Right atrium auricular region (tissue), 2 donors: ENCODE measurements around the gene TTC28. TPM values are rescaled to one million over a fixed set of nuclear protein-coding genes. Genes with fewer than 3 reads are reported as not detected.

Experiments
- DNase-seq: peaks from one replicate; pipeline ENCODE4 v3.0.0-alpha.2; 2019; ENCODE audit warnings: low spot score
- H3K27ac ChIP-seq, 2 donors: fragments of 200-600 bp; sonication (generic); 1 replicate in 1 of 2; 2 replicates in 1 of 2; pipeline ENCODE4 v1.5.1; 2016 to 2019
- H3K27me3 ChIP-seq, 2 donors: fragments of 200-600 bp; sonication (generic); one replicate each; pipeline versions ENCODE4 v1.5.1 to v1.6.0; 2017 to 2019
- H3K36me3 ChIP-seq: fragments of 200-600 bp; sonication (generic); one replicate; pipeline ENCODE4 v1.5.1; 2016
- H3K4me1 ChIP-seq, 2 donors: fragments of 200-600 bp; sonication (generic); one replicate each; pipeline versions ENCODE4 v1.5.1 to v1.6.0; 2017 to 2019
- H3K4me3 ChIP-seq, 2 donors: fragments of 200-600 bp; sonication (generic); 1 replicate in 1 of 2; 2 replicates in 1 of 2; pipeline ENCODE4 v1.5.1; 2017 to 2019; ENCODE audit warnings: mild to moderate bottlenecking in 1 of 2, moderate library complexity in 1 of 2
- H3K9me3 ChIP-seq, 2 donors: fragments of 200-600 bp; sonication (generic); one replicate each; pipeline ENCODE4 v1.5.1; 2019
- total RNA-seq, 2 donors: library from RNA; depleted of rRNA; stranded (reverse); fragments of >200 nt; gene quantifications; one replicate each; pipeline ENCODE4 v1.1.0, GENCODE V29; 2016
- TF ChIP-seq, protein P1 (sequence below), 2 donors: fragments of 200-600 bp; sonication (generic); IDR thresholded peaks; one replicate each; pipeline ENCODE4 v1.5.1; 2019; ENCODE audit warnings: antibody characterized with exemption in 2 of 2

Gene TTC28
- total RNA-seq, 2 donors from 2014 or later, result 22.1 to 22.3 TPM

DNA sequence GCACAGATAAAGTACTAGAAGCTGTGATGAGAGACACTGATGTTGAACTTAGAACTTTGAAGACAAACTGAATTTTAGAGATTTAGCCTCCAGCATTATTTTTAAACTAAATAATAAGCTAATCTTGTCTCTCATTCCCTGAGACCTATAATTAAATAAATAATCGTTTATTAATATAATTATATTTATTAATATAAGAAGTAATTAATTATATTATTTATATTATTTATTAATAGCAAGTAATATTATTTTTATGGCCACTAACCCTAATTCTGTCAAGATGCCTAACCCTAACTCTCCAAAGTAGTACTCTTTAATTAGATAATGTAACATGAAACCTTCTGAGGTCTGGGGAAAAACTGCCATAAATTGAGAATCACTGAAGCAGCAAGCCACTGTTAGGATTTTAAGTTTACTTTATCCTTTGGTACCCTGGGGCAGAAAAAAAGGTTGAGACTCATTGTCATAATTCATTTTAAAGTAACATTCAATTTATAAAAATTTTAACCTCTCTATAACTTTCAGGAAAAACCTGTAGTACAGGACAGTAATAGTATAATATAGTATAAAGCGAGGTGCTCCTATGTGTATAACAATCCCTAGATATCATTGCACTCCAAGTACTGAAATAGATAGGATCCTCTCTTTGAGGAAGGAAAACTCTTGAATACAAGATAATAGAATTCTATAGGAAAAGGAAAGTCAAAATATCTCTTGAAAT is 85.4 kb downstream of the TTC28 start:
- Histone ChIP-seq H3K9me3 (no peaks in the 10 kb centered on the region), H3K27ac (no peak overlapping the region), H3K27me3 (no peaks in the 10 kb centered on the region), H3K4me1 (no peaks in the 10 kb centered on the region), H3K4me3 (no peak overlapping the region), H3K36me3 (no peaks in the 10 kb centered on the region)
- TF ChIP-seq, protein P1, sequence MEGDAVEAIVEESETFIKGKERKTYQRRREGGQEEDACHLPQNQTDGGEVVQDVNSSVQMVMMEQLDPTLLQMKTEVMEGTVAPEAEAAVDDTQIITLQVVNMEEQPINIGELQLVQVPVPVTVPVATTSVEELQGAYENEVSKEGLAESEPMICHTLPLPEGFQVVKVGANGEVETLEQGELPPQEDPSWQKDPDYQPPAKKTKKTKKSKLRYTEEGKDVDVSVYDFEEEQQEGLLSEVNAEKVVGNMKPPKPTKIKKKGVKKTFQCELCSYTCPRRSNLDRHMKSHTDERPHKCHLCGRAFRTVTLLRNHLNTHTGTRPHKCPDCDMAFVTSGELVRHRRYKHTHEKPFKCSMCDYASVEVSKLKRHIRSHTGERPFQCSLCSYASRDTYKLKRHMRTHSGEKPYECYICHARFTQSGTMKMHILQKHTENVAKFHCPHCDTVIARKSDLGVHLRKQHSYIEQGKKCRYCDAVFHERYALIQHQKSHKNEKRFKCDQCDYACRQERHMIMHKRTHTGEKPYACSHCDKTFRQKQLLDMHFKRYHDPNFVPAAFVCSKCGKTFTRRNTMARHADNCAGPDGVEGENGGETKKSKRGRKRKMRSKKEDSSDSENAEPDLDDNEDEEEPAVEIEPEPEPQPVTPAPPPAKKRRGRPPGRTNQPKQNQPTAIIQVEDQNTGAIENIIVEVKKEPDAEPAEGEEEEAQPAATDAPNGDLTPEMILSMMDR (IDR thresholded peaks at IDR 0.05), result no peak
- DNase-seq, result no peak

DNA sequence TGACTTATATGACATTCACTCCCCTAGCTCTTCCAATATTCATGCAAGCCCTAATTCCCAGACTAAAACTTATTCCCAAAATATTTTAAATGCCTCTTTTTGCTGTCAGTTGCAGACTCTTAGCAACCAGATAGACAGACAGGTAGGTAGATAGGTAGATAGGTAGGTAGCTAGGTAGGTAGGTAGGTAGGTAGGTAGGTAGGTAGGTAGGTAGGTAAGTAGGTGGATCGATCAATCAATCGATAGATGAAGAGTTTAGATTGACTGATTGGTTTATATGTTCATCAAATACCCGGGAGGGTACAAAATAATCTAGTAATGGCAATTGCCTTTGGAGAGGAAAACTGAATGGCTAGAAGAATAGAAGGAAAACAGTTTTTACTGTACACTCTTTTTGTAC is 86.3 kb downstream of the TTC28 start:
- Histone ChIP-seq H3K9me3 (no peaks in the 10 kb centered on the region), H3K4me1 (no peaks in the 10 kb centered on the region), H3K27me3 (no peaks in the 10 kb centered on the region), H3K36me3 (no peaks in the 10 kb centered on the region), H3K27ac (no peak overlapping the region), H3K4me3 (no peak overlapping the region)
- DNase-seq, result no peak
- TF ChIP-seq, protein P1 (IDR thresholded peaks at IDR 0.05), result no peak

DNA sequence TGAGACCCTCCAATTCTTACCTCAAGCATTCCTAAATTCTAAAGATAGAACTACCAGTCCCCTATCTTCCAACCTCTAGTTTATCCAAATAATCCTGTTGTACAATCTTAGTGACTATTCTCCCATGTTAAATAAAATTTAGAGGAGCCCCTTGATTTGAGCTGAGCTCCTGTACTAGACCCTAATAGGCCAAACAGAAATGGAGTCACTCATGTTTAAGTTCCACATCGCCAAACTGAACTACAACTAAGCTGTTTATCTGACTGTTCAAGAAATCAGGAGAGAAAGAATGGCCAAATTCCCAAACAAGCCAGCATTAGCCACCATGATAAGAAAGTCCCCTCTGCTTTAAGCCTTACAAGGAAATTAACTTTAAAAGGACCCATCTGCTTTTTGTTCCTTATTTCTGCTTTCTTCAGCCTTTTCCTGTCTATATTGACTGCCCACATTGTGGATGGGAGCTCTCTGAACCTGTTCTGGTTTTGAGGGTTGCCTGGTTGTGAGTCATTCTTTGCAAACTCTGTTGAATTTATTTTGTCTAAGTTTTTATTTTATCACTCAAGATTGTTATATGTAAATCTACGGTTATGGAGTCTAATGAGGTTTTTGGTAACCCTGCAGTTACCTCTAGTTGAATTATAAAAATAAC is 90.4 kb downstream of the TTC28 start:
- no peaks in the 10 kb centered on the region for H3K27me3 ChIP-seq
- TF ChIP-seq, protein P1 (IDR thresholded peaks at IDR 0.05), result no peak
- H3K4me3 ChIP-seq, result no peak overlapping the region
- no peaks in the 10 kb centered on the region for H3K9me3 ChIP-seq
- H3K36me3 ChIP-seq, result no peaks in the 10 kb centered on the region
- no peak overlapping the region for H3K27ac ChIP-seq
- DNase-seq, result no peak
- no peaks in the 10 kb centered on the region for H3K4me1 ChIP-seq

DNA sequence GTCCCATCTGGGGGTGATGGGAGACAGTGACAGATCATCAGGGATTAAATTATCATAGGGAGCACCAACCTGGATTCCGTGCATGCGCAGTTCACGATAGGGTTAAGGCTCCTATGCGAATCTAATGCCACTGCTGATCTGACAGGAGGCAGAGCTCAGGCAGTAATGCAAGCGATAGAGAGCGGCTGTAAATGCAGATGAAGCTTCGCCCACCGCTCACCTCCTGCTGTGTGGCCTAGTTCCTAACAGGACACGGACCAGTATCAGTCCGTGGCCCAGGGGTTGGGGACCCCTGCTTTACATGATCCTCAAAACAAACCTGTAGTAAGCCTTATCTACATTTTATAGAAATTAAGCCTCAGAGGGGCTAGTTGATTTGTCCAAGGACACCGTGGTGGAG is 94.3 kb downstream of the TTC28 start:
- no peak for DNase-seq
- no peak overlapping the region for H3K4me3 ChIP-seq
- no peaks in the 10 kb centered on the region for H3K36me3 ChIP-seq
- no peak overlapping the region for H3K27ac ChIP-seq
- H3K4me1 ChIP-seq, result no peaks in the 10 kb centered on the region
- no peaks in the 10 kb centered on the region for H3K9me3 ChIP-seq
- TF ChIP-seq, protein P1 (IDR thresholded peaks at IDR 0.05), result no peak
- no peaks in the 10 kb centered on the region for H3K27me3 ChIP-seq

DNA sequence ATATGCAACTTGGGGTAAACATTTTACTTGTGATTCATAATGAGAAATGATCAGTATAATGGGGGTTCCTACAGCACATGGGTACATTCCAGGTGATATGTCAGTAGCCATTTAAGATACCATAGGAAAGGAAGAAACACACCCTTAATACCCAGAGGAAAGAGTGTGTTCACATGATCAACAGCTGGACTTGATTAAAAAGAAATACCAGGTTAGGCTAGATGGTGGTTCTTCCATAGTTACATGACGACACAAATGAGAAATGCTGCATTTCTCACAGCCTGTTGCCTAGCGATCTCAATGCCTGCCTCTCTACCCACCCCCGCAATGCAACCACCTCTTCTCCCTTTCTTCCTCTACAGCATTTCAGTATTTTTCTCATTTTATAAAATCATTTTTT is 96.8 kb downstream of the TTC28 start:
- no peaks in the 10 kb centered on the region for H3K4me1 ChIP-seq
- H3K27ac ChIP-seq, result no peak overlapping the region
- no peak overlapping the region for H3K4me3 ChIP-seq
- TF ChIP-seq, protein P1 (IDR thresholded peaks at IDR 0.05), result no peak
- no peaks in the 10 kb centered on the region for H3K36me3 ChIP-seq
- H3K9me3 ChIP-seq, result no peaks in the 10 kb centered on the region
- no peaks in the 10 kb centered on the region for H3K27me3 ChIP-seq
- DNase-seq, result no peak
